ENCODE measurements around the gene RFT1.

RFT1 gene

GRCh38 chr3:53042651-53043050, 87.6 kb downstream of the RFT1 start:
- in situ Hi-C loops (cut with MboI; ENCODE audit: low sequenced_read_pairs, unreplicated experiment), result no loop called here
- TF ChIP-seq, protein P1, sequence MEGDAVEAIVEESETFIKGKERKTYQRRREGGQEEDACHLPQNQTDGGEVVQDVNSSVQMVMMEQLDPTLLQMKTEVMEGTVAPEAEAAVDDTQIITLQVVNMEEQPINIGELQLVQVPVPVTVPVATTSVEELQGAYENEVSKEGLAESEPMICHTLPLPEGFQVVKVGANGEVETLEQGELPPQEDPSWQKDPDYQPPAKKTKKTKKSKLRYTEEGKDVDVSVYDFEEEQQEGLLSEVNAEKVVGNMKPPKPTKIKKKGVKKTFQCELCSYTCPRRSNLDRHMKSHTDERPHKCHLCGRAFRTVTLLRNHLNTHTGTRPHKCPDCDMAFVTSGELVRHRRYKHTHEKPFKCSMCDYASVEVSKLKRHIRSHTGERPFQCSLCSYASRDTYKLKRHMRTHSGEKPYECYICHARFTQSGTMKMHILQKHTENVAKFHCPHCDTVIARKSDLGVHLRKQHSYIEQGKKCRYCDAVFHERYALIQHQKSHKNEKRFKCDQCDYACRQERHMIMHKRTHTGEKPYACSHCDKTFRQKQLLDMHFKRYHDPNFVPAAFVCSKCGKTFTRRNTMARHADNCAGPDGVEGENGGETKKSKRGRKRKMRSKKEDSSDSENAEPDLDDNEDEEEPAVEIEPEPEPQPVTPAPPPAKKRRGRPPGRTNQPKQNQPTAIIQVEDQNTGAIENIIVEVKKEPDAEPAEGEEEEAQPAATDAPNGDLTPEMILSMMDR (IDR thresholded peaks at IDR 0.05; ENCODE audit: borderline replicate concordance, control extremely low read depth, extremely low read depth, insufficient read depth, missing control alignments), result no peak
- no peak for DNase-seq (ENCODE audit: low spot score)

DNA sequence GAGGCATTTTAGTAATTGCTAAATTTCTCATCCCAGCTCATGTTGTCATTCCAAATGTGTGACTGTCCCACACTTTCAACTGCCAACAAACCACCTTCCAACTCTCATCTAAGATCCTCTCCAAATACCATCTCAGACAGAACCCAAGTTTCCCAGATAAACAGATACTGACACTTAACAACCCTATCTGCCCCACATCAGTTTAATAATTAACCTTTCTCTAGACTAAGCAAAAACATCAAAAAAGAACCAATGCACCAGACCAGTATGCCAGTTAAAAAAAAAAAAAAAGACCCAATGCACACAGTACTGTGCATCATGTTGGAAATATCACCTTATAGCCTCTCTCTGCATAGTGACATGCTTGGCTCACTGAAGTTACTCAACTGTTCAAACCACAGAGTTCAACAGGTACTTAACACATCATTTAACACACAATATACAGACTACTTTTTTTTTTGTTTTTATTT, 89.8 kb downstream of the RFT1 start:
- in situ Hi-C loops (cut with MboI; ENCODE audit: low sequenced_read_pairs, unreplicated experiment), result no loop called here
- no peak for DNase-seq (ENCODE audit: low spot score)
- TF ChIP-seq, protein P1 (IDR thresholded peaks at IDR 0.05; ENCODE audit: borderline replicate concordance, control extremely low read depth, extremely low read depth, insufficient read depth, missing control alignments), result no peak

- in situ Hi-C loops (cut with MboI; ENCODE audit: low sequenced_read_pairs, unreplicated experiment), result no loop called here
- TF ChIP-seq, protein P1 (IDR thresholded peaks at IDR 0.05; ENCODE audit: borderline replicate concordance, control extremely low read depth, extremely low read depth, insufficient read depth, missing control alignments), result no peak
These were observed 90.9 kb downstream of the RFT1 start for GRCh38 chr3:53039376-53039752.

GRCh38 chr3:53038679-53039375, 91.4 kb downstream of the RFT1 start:
- no peak for DNase-seq (ENCODE audit: low spot score)
- in situ Hi-C loops (cut with MboI; ENCODE audit: low sequenced_read_pairs, unreplicated experiment), result no loop called here
- TF ChIP-seq, protein P1 (IDR thresholded peaks at IDR 0.05; ENCODE audit: borderline replicate concordance, control extremely low read depth, extremely low read depth, insufficient read depth, missing control alignments), result no peak

More at GRCh38 chr3:53039376-53039752, 90.9 kb downstream of the RFT1 start:
- no peak for DNase-seq (ENCODE audit: low spot score)
